Uterus (tissue), 2 donors: ENCODE measurements around the gene POU1F1.

ENCODE experiments used
- POLR2A ChIP-seq, 2 donors: fragments of 450-650 bp; IDR thresholded peaks; one replicate each; pipeline ENCODE4 v1.6.1; 2016; ENCODE audit warnings: antibody characterized with exemption in 2 of 2, mild to moderate bottlenecking in 1 of 2, moderate library complexity in 1 of 2
- TF ChIP-seq, protein P1 (sequence below), 4 experiments: fragments of 200-600 bp in 2 of 4; fragments of 450-650 bp in 2 of 4; sonication (generic) in 2 of 4; IDR thresholded peaks; one replicate each; pipeline ENCODE4 v1.5.1; 2016 to 2019; ENCODE audit warnings: antibody characterized with exemption in 4 of 4, mild to moderate bottlenecking in 2 of 4, moderate library complexity in 1 of 4

DNA sequence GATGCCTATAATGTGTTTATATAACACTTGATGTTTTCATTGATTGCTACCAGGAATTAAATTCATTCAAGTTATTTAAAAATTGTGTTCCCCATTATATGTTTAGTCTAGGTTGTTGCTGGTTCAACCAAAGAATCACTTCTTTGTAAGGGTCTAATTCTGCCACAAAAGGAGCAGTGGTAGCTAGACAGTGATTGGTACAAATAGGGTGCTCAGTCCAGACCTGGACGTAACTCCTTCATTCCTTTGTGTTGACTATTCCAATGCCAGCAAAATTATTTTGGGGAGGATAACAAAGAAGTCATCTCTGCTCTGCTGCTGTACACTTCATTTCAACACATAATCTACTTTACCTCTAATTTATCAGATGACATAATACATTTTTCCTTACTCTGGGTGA lies 48.1 kb downstream of the POU1F1 start:
- TF ChIP-seq, protein P1, sequence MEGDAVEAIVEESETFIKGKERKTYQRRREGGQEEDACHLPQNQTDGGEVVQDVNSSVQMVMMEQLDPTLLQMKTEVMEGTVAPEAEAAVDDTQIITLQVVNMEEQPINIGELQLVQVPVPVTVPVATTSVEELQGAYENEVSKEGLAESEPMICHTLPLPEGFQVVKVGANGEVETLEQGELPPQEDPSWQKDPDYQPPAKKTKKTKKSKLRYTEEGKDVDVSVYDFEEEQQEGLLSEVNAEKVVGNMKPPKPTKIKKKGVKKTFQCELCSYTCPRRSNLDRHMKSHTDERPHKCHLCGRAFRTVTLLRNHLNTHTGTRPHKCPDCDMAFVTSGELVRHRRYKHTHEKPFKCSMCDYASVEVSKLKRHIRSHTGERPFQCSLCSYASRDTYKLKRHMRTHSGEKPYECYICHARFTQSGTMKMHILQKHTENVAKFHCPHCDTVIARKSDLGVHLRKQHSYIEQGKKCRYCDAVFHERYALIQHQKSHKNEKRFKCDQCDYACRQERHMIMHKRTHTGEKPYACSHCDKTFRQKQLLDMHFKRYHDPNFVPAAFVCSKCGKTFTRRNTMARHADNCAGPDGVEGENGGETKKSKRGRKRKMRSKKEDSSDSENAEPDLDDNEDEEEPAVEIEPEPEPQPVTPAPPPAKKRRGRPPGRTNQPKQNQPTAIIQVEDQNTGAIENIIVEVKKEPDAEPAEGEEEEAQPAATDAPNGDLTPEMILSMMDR (IDR thresholded peaks at IDR 0.05), result no peak
- no peak for TF ChIP-seq POLR2A (IDR thresholded peaks at IDR 0.05)
